GM12878 (cell line): ENCODE data around the gene SYF2.

Experiments used
- CEBPZ ChIP-seq: fragments of 150-350 bp; IDR thresholded peaks from 2 replicates; pipeline ENCODE4 v1.6.1; 2016; ENCODE audit warnings: low read depth, low read length
- CREM ChIP-seq: IDR thresholded peaks from 2 replicates; pipeline ENCODE4 v1.6.1; 2014; ENCODE audit warnings: antibody characterized with exemption, low read depth
- EZH2 ChIP-seq: IDR thresholded peaks from 2 replicates; pipeline ENCODE4 v1.6.1; 2012; ENCODE audit warnings: low read depth, mild to moderate bottlenecking, control low read depth, inconsistent platforms, low read length, borderline replicate concordance; ENCODE audit not compliant: control insufficient read depth
- GABPA ChIP-seq: IDR thresholded peaks from 2 replicates; pipeline ENCODE4 v1.6.1; 2014; ENCODE audit warnings: antibody characterized with exemption, low read depth, mild to moderate bottlenecking, inconsistent platforms
- HCFC1 ChIP-seq: fragments of 150-350 bp; IDR thresholded peaks from 2 replicates; pipeline ENCODE4 v1.6.1; 2014; ENCODE audit warnings: low read length
- MAX ChIP-seq: IDR thresholded peaks from 2 replicates; pipeline ENCODE4 v1.6.1; 2012; ENCODE audit warnings: low read depth, low read length, improper control_type of control experiment
- NFIC ChIP-seq: IDR thresholded peaks from 2 replicates; pipeline ENCODE4 v1.6.1; 2012; ENCODE audit warnings: low read depth, mild to moderate bottlenecking, inconsistent platforms, low read length, moderate library complexity
- POLR2A ChIP-seq: IDR thresholded peaks from 2 replicates; pipeline ENCODE4 v1.6.1; 2011; ENCODE audit warnings: low read depth, mild to moderate bottlenecking, low read length
- RAD21 ChIP-seq: IDR thresholded peaks from 2 replicates; pipeline ENCODE4 v1.6.1; 2011; ENCODE audit warnings: mild to moderate bottlenecking, low read depth, low read length, moderate library complexity; ENCODE audit not compliant: insufficient read depth
- YY1 ChIP-seq: IDR thresholded peaks from 2 replicates; pipeline ENCODE4 v1.6.1; 2011; ENCODE audit warnings: low read depth, mild to moderate bottlenecking, low read length
- TF ChIP-seq, protein P1 (sequence below), 3 experiments: IDR thresholded peaks in 2 of 3; conservative IDR thresholded peaks in 1 of 3; 2 replicates each; pipeline ENCODE4 v1.5.1; 2011; ENCODE audit warnings: low read depth in 3 of 3, low read length in 3 of 3, mild to moderate bottlenecking in 3 of 3, control low read depth in 2 of 3, moderate library complexity in 2 of 3, inconsistent platforms in 1 of 3, mixed read lengths in 1 of 3; ENCODE audit not compliant: control insufficient read depth in 2 of 3, insufficient read depth in 1 of 3; ENCODE audit errors: extremely low read depth in 1 of 3

DNA sequence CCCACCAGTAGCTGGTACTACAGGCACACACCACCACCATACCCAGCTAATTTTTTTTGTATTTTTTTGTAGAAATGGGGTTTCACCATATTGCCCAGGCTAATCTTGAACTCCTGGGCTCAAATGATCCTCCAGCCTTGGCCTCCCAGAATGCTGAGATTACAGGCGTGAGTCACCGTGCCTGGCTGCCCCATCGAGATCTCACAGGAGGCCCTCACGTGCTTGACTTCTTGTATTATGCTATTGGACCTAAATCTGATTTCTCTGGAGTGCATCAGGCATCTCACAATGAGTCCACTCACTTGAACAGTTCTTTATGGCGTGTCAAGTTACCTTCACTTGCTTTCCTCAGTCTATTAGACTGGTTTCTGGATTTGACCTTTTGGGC lies 24.3 kb upstream of the SYF2 start:
- TF ChIP-seq POLR2A (no peak), EZH2 (no peak), RAD21 (no peak), NFIC (no peak), GABPA (no peak), CREM (no peak), YY1 (no peak), HCFC1 (no peak), MAX (no peak), CEBPZ (no peak)
- TF ChIP-seq, protein P1, sequence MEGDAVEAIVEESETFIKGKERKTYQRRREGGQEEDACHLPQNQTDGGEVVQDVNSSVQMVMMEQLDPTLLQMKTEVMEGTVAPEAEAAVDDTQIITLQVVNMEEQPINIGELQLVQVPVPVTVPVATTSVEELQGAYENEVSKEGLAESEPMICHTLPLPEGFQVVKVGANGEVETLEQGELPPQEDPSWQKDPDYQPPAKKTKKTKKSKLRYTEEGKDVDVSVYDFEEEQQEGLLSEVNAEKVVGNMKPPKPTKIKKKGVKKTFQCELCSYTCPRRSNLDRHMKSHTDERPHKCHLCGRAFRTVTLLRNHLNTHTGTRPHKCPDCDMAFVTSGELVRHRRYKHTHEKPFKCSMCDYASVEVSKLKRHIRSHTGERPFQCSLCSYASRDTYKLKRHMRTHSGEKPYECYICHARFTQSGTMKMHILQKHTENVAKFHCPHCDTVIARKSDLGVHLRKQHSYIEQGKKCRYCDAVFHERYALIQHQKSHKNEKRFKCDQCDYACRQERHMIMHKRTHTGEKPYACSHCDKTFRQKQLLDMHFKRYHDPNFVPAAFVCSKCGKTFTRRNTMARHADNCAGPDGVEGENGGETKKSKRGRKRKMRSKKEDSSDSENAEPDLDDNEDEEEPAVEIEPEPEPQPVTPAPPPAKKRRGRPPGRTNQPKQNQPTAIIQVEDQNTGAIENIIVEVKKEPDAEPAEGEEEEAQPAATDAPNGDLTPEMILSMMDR (IDR thresholded peaks at IDR 0.05 in 2 of 3, conservative IDR thresholded peaks at IDR 0.05 in 1 of 3; ENCODE audit: control insufficient read depth in 2 of 3, extremely low read depth in 1 of 3, insufficient read depth in 1 of 3, low read depth in 3 of 3, low read length in 3 of 3) = no peak
